HepG2 (cell line): ENCODE results near the gene SSR2. TPM values are rescaled to one million over a fixed set of nuclear protein-coding genes. Genes with fewer than 3 reads are reported as not detected.

Experiments used
- DZIP1 ChIP-seq: sonication (generic); formaldehyde crosslinking; IDR thresholded peaks from 2 replicates; pipeline ENCODE4 v1.5.0; 2020; ENCODE audit warnings: mild to moderate bottlenecking, missing genetic modification reagents
- IKZF1 ChIP-seq: fragments of 450-650 bp; IDR thresholded peaks from 2 replicates; pipeline ENCODE4 v1.7.1; 2016
- ISX ChIP-seq: sonication (generic); formaldehyde crosslinking; conservative IDR thresholded peaks from 2 replicates; pipeline ENCODE4 v1.5.0; 2020; ENCODE audit warnings: missing genetic modification reagents
- KAT2B ChIP-seq: fragments of 150-350 bp; IDR thresholded peaks from 2 replicates; pipeline ENCODE4 v1.6.1; 2014; ENCODE audit warnings: low read depth, low read length, borderline replicate concordance
- MXD1 ChIP-seq: sonication (generic); formaldehyde crosslinking; IDR thresholded peaks from 2 replicates; pipeline ENCODE4 v1.4.0; 2020; ENCODE audit warnings: mild to moderate bottlenecking, missing genetic modification reagents
- SP1 ChIP-seq, 2 experiments: fragments of 450-650 bp in 1 of 2; sonication (generic) in 1 of 2; formaldehyde crosslinking in 1 of 2; IDR thresholded peaks; 2 replicates each; pipeline versions ENCODE4 v1.4.0 to v1.6.1; 2016 to 2020; ENCODE audit warnings: missing genetic modification reagents in 1 of 2
- ZBTB40 ChIP-seq, 2 experiments: fragments of 450-650 bp in 1 of 2; sonication (generic) in 1 of 2; formaldehyde crosslinking in 1 of 2; IDR thresholded peaks; 2 replicates each; pipeline versions ENCODE4 v1.6.1 to v1.8.0; 2016 to 2022; ENCODE audit warnings: antibody characterized with exemption in 1 of 2, mild to moderate bottlenecking in 1 of 2, missing genetic modification reagents in 1 of 2
- ZMYM3 ChIP-seq: sonication (generic); formaldehyde crosslinking; IDR thresholded peaks from 2 replicates; pipeline ENCODE4 v1.5.1; 2020; ENCODE audit warnings: mild to moderate bottlenecking, missing genetic modification reagents
- ZNF121 ChIP-seq: sonication (generic); formaldehyde crosslinking; IDR thresholded peaks from 2 replicates; pipeline ENCODE4 v1.5.0; 2020; ENCODE audit warnings: mild to moderate bottlenecking, missing genetic modification reagents
- ZNF264 ChIP-seq: sonication (generic); formaldehyde crosslinking; IDR thresholded peaks from 2 replicates; pipeline ENCODE4 v1.4.0; 2020; ENCODE audit warnings: missing genetic modification reagents
- ZNF562 ChIP-seq: sonication (generic); formaldehyde crosslinking; IDR thresholded peaks from 2 replicates; pipeline ENCODE4 v1.8.0; 2022; ENCODE audit warnings: missing genetic modification reagents, borderline replicate concordance
- ZNF576 ChIP-seq: sonication (generic); formaldehyde crosslinking; IDR thresholded peaks from 2 replicates; pipeline ENCODE4 v1.4.0; 2020; ENCODE audit warnings: mild to moderate bottlenecking, missing genetic modification reagents
- polyA plus RNA-seq, 8 experiments: library from polyadenylated mRNA; depleted of rRNA in 3 of 8; stranded (reverse) in 7 of 8; unstranded in 1 of 8; fragments of >200 nt; fragmentation: Illumina TruSeq in 4 of 8; extraction: Trizol in 4 of 8; gene quantifications; 2 replicates each; pipeline versions ENCODE4 v1.2.1 to v1.2.3, GENCODE V29; 2011 to 2016; ENCODE audit warnings: low read depth in 4 of 8, missing spikeins in 1 of 8, mixed read lengths in 1 of 8; ENCODE audit not compliant: insufficient read depth in 1 of 8
- total RNA-seq, 5 experiments: library from RNA; depleted of rRNA; stranded (reverse); fragments of >200 nt; fragmentation: Illumina TruSeq; extraction: Trizol; gene quantifications; 2 replicates each; pipeline ENCODE4 v1.2.3, GENCODE V29; 2016; ENCODE audit warnings: low read depth in 1 of 5

Gene SSR2
- total and polyA plus RNA-seq, 2 of the 13 experiments (the other 11 are each of a cell fraction or from before 2014, with no cell fraction given): 284 to 461 TPM

GRCh38 chr1:156054500-156055280, 33.9 kb upstream of the SSR2 start, which contains the start of gene LAMTOR2 (continued):
- TF ChIP-seq DZIP1 (CRISPR knock-in tag): no peak
- no peak for TF ChIP-seq ZNF576
- TF ChIP-seq SP1 (IDR thresholded peaks at IDR 0.05): no peak
- TF ChIP-seq SP1 (CRISPR knock-in tag; IDR thresholded peaks at IDR 0.05): peak; percentile 89
- no peak for TF ChIP-seq MXD1 (CRISPR knock-in tag)
- TF ChIP-seq ZNF264 (CRISPR knock-in tag): no peak; the same call in 1 of the 2 replicates
- TF ChIP-seq ZNF121 (CRISPR knock-in tag): no peak
- TF ChIP-seq ZMYM3 (CRISPR knock-in tag): peak; percentile 54
- TF ChIP-seq KAT2B: no peak
- no peak for TF ChIP-seq ZBTB40 (IDR thresholded peaks at IDR 0.05)
- TF ChIP-seq ZBTB40 (CRISPR knock-in tag; IDR thresholded peaks at IDR 0.05): peak; percentile 87; the same call in 1 of the 2 replicates
- no peak for TF ChIP-seq IKZF1
- TF ChIP-seq ISX: no peak
- no peak for TF ChIP-seq ZNF562 (CRISPR knock-in tag)
